Right lobe of liver (tissue), 6 donors: ENCODE measurements around the gene RNF19B. TPM values are rescaled to one million over a fixed set of nuclear protein-coding genes. Genes with fewer than 3 reads are reported as not detected.
A peak's percentile ranks its signal among the peaks of the same experiment; 100 is the strongest.

Experiments used
- ATAC-seq, 4 donors: fragments of 200-7000 bp; cut with Tn5 transposase; one replicate each; pipeline ENCODE4 v1.9.1; 2020; ENCODE audit warnings: mild to moderate bottlenecking in 4 of 4, moderate library complexity in 4 of 4
- DNase-seq, 3 donors: peaks; one replicate each; pipeline ENCODE4 v3.0.0-alpha.2; 2020
- H3K27ac ChIP-seq, 3 donors: fragments of 200-600 bp; one replicate each; pipeline ENCODE4 v1.8.0; 2022
- H3K27me3 ChIP-seq, 2 donors: fragments of 200-600 bp; one replicate each; pipeline ENCODE4 v1.8.0; 2022
- H3K36me3 ChIP-seq, 4 donors: fragments of 200-600 bp; sonication (generic) in 1 of 4; one replicate each; pipeline versions ENCODE4 v1.5.1 to v1.8.0; 2017 to 2022; ENCODE audit warnings: control low read depth in 1 of 4
- H3K4me1 ChIP-seq, 4 donors: fragments of 200-600 bp; sonication (generic) in 1 of 4; one replicate each; pipeline versions ENCODE4 v1.5.1 to v1.8.0; 2017 to 2022; ENCODE audit warnings: control low read depth in 1 of 4
- H3K4me3 ChIP-seq, 3 donors: fragments of 200-600 bp; one replicate each; pipeline ENCODE4 v1.8.0; 2022
- H3K9me3 ChIP-seq, 4 donors: fragments of 200-600 bp; sonication (generic) in 1 of 4; one replicate each; pipeline versions ENCODE4 v1.5.1 to v1.8.0; 2017 to 2022; ENCODE audit warnings: control low read depth in 1 of 4
- POLR2A ChIP-seq: fragments of 450-650 bp; IDR thresholded peaks from one replicate; pipeline ENCODE4 v1.6.1; 2017; ENCODE audit warnings: antibody characterized with exemption, mild to moderate bottlenecking
- WGBS: methylation state at CpG from one replicate; pipeline ENCODE4 v1.1.6; 2018; ENCODE audit warnings: low coverage, low lambda C conversion rate; ENCODE audit not compliant: insufficient coverage; ENCODE audit errors: missing lambda C conversion rate; 5-methylcytosine and 5-hydroxymethylcytosine counted together
- intact Hi-C, 2 donors: fragments of 100-400 bp; cut with DNase I; formaldehyde crosslinking; loops; one replicate each; pipeline versions ENCODE4 v1.11.2 to v1.14.1; 2022
- total RNA-seq, 6 experiments: library from RNA; depleted of rRNA in 2 of 6; stranded (reverse); fragments of >200 nt in 2 of 6; fragmentation: NEBNext Ultra II Directional in 3 of 6; extraction: Animal tissue kit (Norgen Biotek cat#: 25700) in 3 of 6; gene quantifications; one replicate each; pipeline versions ENCODE4 v1.1.0 to v1.2.4, GENCODE V29; 2016 to 2023
- TF ChIP-seq, protein P1 (sequence below), 4 donors: fragments of 200-600 bp in 3 of 4; fragments of 450-650 bp in 1 of 4; IDR thresholded peaks; one replicate each; pipeline versions ENCODE4 v1.5.1 to v1.8.0; 2016 to 2022; ENCODE audit warnings: antibody characterized with exemption in 4 of 4, mild to moderate bottlenecking in 2 of 4
- donor health status: DM: no; HTN: yes; CAD: no.
- donor health status: DM: no; HTN: no; CAD: no.
- donor health status: DM: no; HTN: no; CAD: no.
- donor health status: DM: no; HTN: yes; CAD: no.
- donor health status: DM: no; HTN: yes; CAD: no.

The RNF19B gene
- total RNA-seq, 6 experiments from 2014 or later = 4.6 to 12.1 (median 8.3) TPM

GRCh38 chr1:32925403-32926162 lies 39.0 kb downstream of the RNF19B start:
- peak in 2 of 4 donors; percentile 15 to 39 for ATAC-seq
- H3K27ac ChIP-seq = no peak overlapping the region
- no peak for DNase-seq
- WGBS = 35% methylated on average over 20 of the region's 24 CpGs
- no peak overlapping the region for H3K4me3 ChIP-seq
- no peaks in the 10 kb centered on the region for H3K27me3 ChIP-seq
- TF ChIP-seq, protein P1, sequence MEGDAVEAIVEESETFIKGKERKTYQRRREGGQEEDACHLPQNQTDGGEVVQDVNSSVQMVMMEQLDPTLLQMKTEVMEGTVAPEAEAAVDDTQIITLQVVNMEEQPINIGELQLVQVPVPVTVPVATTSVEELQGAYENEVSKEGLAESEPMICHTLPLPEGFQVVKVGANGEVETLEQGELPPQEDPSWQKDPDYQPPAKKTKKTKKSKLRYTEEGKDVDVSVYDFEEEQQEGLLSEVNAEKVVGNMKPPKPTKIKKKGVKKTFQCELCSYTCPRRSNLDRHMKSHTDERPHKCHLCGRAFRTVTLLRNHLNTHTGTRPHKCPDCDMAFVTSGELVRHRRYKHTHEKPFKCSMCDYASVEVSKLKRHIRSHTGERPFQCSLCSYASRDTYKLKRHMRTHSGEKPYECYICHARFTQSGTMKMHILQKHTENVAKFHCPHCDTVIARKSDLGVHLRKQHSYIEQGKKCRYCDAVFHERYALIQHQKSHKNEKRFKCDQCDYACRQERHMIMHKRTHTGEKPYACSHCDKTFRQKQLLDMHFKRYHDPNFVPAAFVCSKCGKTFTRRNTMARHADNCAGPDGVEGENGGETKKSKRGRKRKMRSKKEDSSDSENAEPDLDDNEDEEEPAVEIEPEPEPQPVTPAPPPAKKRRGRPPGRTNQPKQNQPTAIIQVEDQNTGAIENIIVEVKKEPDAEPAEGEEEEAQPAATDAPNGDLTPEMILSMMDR (IDR thresholded peaks at IDR 0.05) = no peak
- no peak for TF ChIP-seq POLR2A
- no peaks in the 10 kb centered on the region for H3K9me3 ChIP-seq
- H3K4me1 ChIP-seq = peaks cover 0 to 7% (median 0%) of the 10 kb centered on the region in 4 donors
- intact Hi-C loops = no loop called here
- H3K36me3 ChIP-seq = no peaks in the 10 kb centered on the region

- Histone ChIP-seq H3K9me3 (no peaks in the 10 kb centered on the region), H3K4me3 (no peak overlapping the region), H3K27me3 (no peaks in the 10 kb centered on the region), H3K27ac (no peak overlapping the region), H3K36me3 (no peaks in the 10 kb centered on the region), H3K4me1 (peaks cover 0 to 7% (median 0%) of the 10 kb centered on the region in 4 donors)
- ATAC-seq (no peak), DNase-seq (peak in 1 of 3 donors; percentile 35)
- intact Hi-C loops = no loop called here
- 8% methylated on average over 4 of the region's 31 CpGs for WGBS
- TF ChIP-seq, protein P1 (IDR thresholded peaks at IDR 0.05) = no peak
- no peak for TF ChIP-seq POLR2A
Observed at GRCh38 chr1:32924881-32925344, 39.7 kb downstream of the RNF19B start.

GRCh38 chr1:32920833-32921232 lies 43.8 kb downstream of the RNF19B start:
- intact Hi-C loops = no loop called here
- Histone ChIP-seq H3K4me1 (peaks cover 0 to 7% (median 0%) of the 10 kb centered on the region in 4 donors), H3K27ac (peak overlapping the region in 1 of 3 donors; percentile 10), H3K36me3 (no peaks in the 10 kb centered on the region), H3K27me3 (no peaks in the 10 kb centered on the region), H3K9me3 (no peaks in the 10 kb centered on the region), H3K4me3 (no peak overlapping the region)
- TF ChIP-seq, protein P1 (IDR thresholded peaks at IDR 0.05) = no peak
- TF ChIP-seq POLR2A = no peak
- DNase-seq (peak; percentile 93 to 98 (median 97)), ATAC-seq (peak; percentile 95 to 99 (median 98))
- 10% methylated on average over 2 of the region's 7 CpGs for WGBS

GRCh38 chr1:32919811-32920733 lies 44.5 kb downstream of the RNF19B start:
- Histone ChIP-seq H3K36me3 (no peaks in the 10 kb centered on the region), H3K4me1 (peaks cover 0 to 7% (median 0%) of the 10 kb centered on the region in 4 donors), H3K27me3 (no peaks in the 10 kb centered on the region), H3K4me3 (no peak overlapping the region), H3K9me3 (no peaks in the 10 kb centered on the region), H3K27ac (no peak overlapping the region)
- peak in 1 of 4 donors; percentile 38 for ATAC-seq
- no peak for TF ChIP-seq POLR2A
- TF ChIP-seq, protein P1 (IDR thresholded peaks at IDR 0.05) = no peak
- intact Hi-C loops = no loop called here
- no peak for DNase-seq
- 78% methylated on average over 11 of the region's 11 CpGs for WGBS
